ENCODE measurements around the gene NAV2. TPM values are rescaled to one million over a fixed set of nuclear protein-coding genes. Genes with fewer than 3 reads are reported as not detected.

NAV2 gene
- polyA plus RNA-seq, 1 donor (not counting 4 experiments of a cell fraction or from before 2014, with no cell fraction given), result 4.0 TPM

DNA sequence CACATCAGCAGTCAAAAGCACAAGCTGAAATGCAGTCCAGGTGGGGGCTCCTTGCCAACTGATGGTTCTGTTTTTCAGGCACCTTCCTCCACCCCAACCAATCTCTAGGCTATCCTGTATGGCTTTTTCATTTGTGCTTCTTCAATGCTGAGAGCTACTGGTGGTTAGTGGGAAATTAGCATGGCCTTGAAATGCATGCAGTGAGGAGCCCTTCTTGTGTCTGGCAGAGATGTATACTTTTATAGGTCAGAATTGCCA lies 167.4 kb downstream of the NAV2 start:
- dilution Hi-C loops (cut with MboI; ENCODE audit: extremely low pct_ligation_motif_present, low sequenced_read_pairs), result no loop called here
- Histone ChIP-seq H3K9ac (ENCODE audit: control insufficient read depth, extremely low read depth, insufficient read depth, low read length) (no peak overlapping the region), H2AFZ (ENCODE audit: control insufficient read depth, low read length) (no peak overlapping the region), H3K4me2 (ENCODE audit: control insufficient read depth, extremely low read depth, insufficient read depth, low read depth, low read length) (no peak overlapping the region), H3K9me3 (ENCODE audit: control insufficient read depth, low read depth, low read length) (no peaks in the 10 kb centered on the region), H3K36me3 (ENCODE audit: control insufficient read depth in 2 of 2, extremely low read depth in 1 of 2, insufficient read depth in 2 of 2, low read length in 2 of 2) (no peaks in the 10 kb centered on the region), H3K4me1 (ENCODE audit: control insufficient read depth, extremely low read depth, insufficient read depth, low read length) (no peaks in the 10 kb centered on the region), H3K27me3 (ENCODE audit: control insufficient read depth, extremely low read depth, insufficient read depth, low read length) (peaks cover 5% of the 10 kb centered on the region), H4K20me1 (ENCODE audit: control insufficient read depth, extremely low read depth, insufficient read depth, low read length) (no peaks in the 10 kb centered on the region), H3K9me1 (ENCODE audit: control insufficient read depth, extremely low read depth, insufficient read depth, low read length) (no peaks in the 10 kb centered on the region), H3K4me3 (ENCODE audit: control insufficient read depth in 2 of 3, extremely low read depth in 1 of 3, insufficient read depth in 2 of 3, low read depth in 1 of 3, low read length in 3 of 3) (no peak overlapping the region), H3K79me2 (ENCODE audit: control insufficient read depth, insufficient read depth, low read length) (no peaks in the 10 kb centered on the region), H3K27ac (ENCODE audit: control insufficient read depth, insufficient read depth, low read length) (no peak overlapping the region)
- TF ChIP-seq EZH2 (IDR thresholded peaks at IDR 0.05; ENCODE audit: low read length), result no peak
- TF ChIP-seq, protein P1, sequence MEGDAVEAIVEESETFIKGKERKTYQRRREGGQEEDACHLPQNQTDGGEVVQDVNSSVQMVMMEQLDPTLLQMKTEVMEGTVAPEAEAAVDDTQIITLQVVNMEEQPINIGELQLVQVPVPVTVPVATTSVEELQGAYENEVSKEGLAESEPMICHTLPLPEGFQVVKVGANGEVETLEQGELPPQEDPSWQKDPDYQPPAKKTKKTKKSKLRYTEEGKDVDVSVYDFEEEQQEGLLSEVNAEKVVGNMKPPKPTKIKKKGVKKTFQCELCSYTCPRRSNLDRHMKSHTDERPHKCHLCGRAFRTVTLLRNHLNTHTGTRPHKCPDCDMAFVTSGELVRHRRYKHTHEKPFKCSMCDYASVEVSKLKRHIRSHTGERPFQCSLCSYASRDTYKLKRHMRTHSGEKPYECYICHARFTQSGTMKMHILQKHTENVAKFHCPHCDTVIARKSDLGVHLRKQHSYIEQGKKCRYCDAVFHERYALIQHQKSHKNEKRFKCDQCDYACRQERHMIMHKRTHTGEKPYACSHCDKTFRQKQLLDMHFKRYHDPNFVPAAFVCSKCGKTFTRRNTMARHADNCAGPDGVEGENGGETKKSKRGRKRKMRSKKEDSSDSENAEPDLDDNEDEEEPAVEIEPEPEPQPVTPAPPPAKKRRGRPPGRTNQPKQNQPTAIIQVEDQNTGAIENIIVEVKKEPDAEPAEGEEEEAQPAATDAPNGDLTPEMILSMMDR (optimal IDR thresholded peaks at IDR 0.05 in 1 of 3, IDR thresholded peaks at IDR 0.05 in 1 of 3, conservative IDR thresholded peaks at IDR 0.05 in 1 of 3; ENCODE audit: extremely low read depth in 1 of 3, insufficient read depth in 2 of 3, low read length in 3 of 3), result no peak
- no peak for DNase-seq (ENCODE audit: low read depth, low spot score)
- no peak for FAIRE-seq

DNA sequence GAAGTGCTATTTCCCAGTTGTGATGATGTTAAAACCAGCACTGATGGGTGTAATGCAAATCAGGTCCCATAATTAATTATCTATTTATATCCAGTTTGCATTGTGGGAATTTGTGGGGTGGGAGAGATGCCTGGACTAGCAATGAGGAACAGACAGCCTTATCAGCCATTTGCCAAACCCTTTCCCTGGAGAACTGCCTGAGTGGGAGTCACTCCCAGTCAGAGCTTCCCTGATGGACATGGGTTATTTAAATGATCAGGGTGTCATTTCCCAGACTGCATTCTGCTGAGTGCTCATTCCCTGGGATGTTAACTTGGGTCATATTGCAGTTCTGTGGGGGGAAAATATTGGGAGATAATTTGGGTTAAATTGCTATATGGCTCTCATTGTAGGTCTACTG lies 168.5 kb downstream of the NAV2 start:
- no peaks in the 10 kb centered on the region for H3K4me1 ChIP-seq (ENCODE audit: control insufficient read depth, extremely low read depth, insufficient read depth, low read length)
- no peaks in the 10 kb centered on the region for H3K9me3 ChIP-seq (ENCODE audit: control insufficient read depth, low read depth, low read length)
- TF ChIP-seq, protein P1 (optimal IDR thresholded peaks at IDR 0.05 in 1 of 3, IDR thresholded peaks at IDR 0.05 in 1 of 3, conservative IDR thresholded peaks at IDR 0.05 in 1 of 3; ENCODE audit: extremely low read depth in 1 of 3, insufficient read depth in 2 of 3, low read length in 3 of 3), result no peak
- no peak for TF ChIP-seq EZH2 (IDR thresholded peaks at IDR 0.05; ENCODE audit: low read length)
- no peak for DNase-seq (ENCODE audit: low read depth, low spot score)
- no peak overlapping the region for H2AFZ ChIP-seq (ENCODE audit: control insufficient read depth, low read length)
- H3K36me3 ChIP-seq (ENCODE audit: control insufficient read depth in 2 of 2, extremely low read depth in 1 of 2, insufficient read depth in 2 of 2, low read length in 2 of 2), result no peaks in the 10 kb centered on the region
- H3K4me2 ChIP-seq (ENCODE audit: control insufficient read depth, extremely low read depth, insufficient read depth, low read depth, low read length), result no peak overlapping the region
- no peaks in the 10 kb centered on the region for H4K20me1 ChIP-seq (ENCODE audit: control insufficient read depth, extremely low read depth, insufficient read depth, low read length)
- H3K9me1 ChIP-seq (ENCODE audit: control insufficient read depth, extremely low read depth, insufficient read depth, low read length), result no peaks in the 10 kb centered on the region
- FAIRE-seq, result no peak
- no peak overlapping the region for H3K4me3 ChIP-seq (ENCODE audit: control insufficient read depth in 2 of 3, extremely low read depth in 1 of 3, insufficient read depth in 2 of 3, low read depth in 1 of 3, low read length in 3 of 3)
- no peak overlapping the region for H3K27ac ChIP-seq (ENCODE audit: control insufficient read depth, insufficient read depth, low read length)
- peaks cover 5% of the 10 kb centered on the region for H3K27me3 ChIP-seq (ENCODE audit: control insufficient read depth, extremely low read depth, insufficient read depth, low read length)
- dilution Hi-C loops (cut with MboI; ENCODE audit: extremely low pct_ligation_motif_present, low sequenced_read_pairs), result no loop called here
- no peak overlapping the region for H3K9ac ChIP-seq (ENCODE audit: control insufficient read depth, extremely low read depth, insufficient read depth, low read length)
- no peaks in the 10 kb centered on the region for H3K79me2 ChIP-seq (ENCODE audit: control insufficient read depth, insufficient read depth, low read length)
